Psoas muscle (tissue), 8 donors: ENCODE results near the gene FAM171A1. TPM values are rescaled to one million over a fixed set of nuclear protein-coding genes. Genes with fewer than 3 reads are reported as not detected.

Source experiments
- ATAC-seq, 4 donors: fragments of 200-7000 bp; cut with Tn5 transposase; one replicate each; pipeline ENCODE4 v1.9.1; 2020; ENCODE audit warnings: moderate library complexity in 3 of 4, mild to moderate bottlenecking in 2 of 4
- DNase-seq, 2 donors: peaks; one replicate each; pipeline ENCODE4 v3.0.0-alpha.2; 2020
- H3K27ac ChIP-seq: fragments of 200-600 bp; one replicate; pipeline ENCODE4 v1.8.0; 2022
- H3K27me3 ChIP-seq, 3 donors: fragments of 200-600 bp in 1 of 3; one replicate each; pipeline versions ENCODE4 v1.6.1 to v1.8.0; 2013 to 2022; ENCODE audit warnings: low read length in 2 of 3, mild to moderate bottlenecking in 2 of 3, moderate library complexity in 1 of 3; ENCODE audit not compliant: insufficient read depth in 3 of 3
- H3K36me3 ChIP-seq, 2 donors: fragments of 200-600 bp in 1 of 2; one replicate each; pipeline versions ENCODE4 v1.6.1 to v1.8.0; 2013 to 2022; ENCODE audit warnings: low read depth in 1 of 2, mild to moderate bottlenecking in 1 of 2, moderate library complexity in 1 of 2; ENCODE audit not compliant: insufficient read depth in 1 of 2
- H3K4me1 ChIP-seq: fragments of 200-600 bp; one replicate; pipeline ENCODE4 v1.8.0; 2022
- H3K4me3 ChIP-seq: fragments of 200-600 bp; one replicate; pipeline ENCODE4 v1.8.0; 2022; ENCODE audit warnings: mild to moderate bottlenecking
- H3K9me3 ChIP-seq: fragments of 200-600 bp; one replicate; pipeline ENCODE4 v1.8.0; 2022
- WGBS, 3 donors: extraction: QIAGEN DNeasy Blood & Tissue Kit; methylation state at CpG; one replicate each; pipeline versions ENCODE4 v1.1.6 to v1.1.7; 2013; 5-methylcytosine and 5-hydroxymethylcytosine counted together
- intact Hi-C, 2 donors: fragments of 100-400 bp; cut with DNase I; formaldehyde crosslinking; loops; one replicate each; pipeline versions ENCODE4 v1.11.0 to v1.14.2; 2022
- polyA plus RNA-seq, 3 donors: library from polyadenylated mRNA; stranded (reverse); fragments of 200-250 nt; gene quantifications; one replicate each; pipeline ENCODE4 v1.2.3, GENCODE V29; 2013
- total RNA-seq, 4 donors: library from RNA; stranded (reverse); fragmentation: NEBNext Ultra II Directional in 2 of 4; extraction: Animal tissue kit (Norgen Biotek cat#: 25700) in 2 of 4; gene quantifications; one replicate each; pipeline versions ENCODE4 v1.2.1 to v1.2.4, GENCODE V29; 2021 to 2023
- TF ChIP-seq, protein P1 (sequence below): fragments of 200-600 bp; IDR thresholded peaks from one replicate; pipeline ENCODE4 v1.8.0; 2022; ENCODE audit warnings: antibody characterized with exemption
- donor health status: healthy with polysubstance abuse.
- donor health status: DM: no; HTN: no; CAD: no; lungs with moderate emphysema.
- donor health status: Bipolar disorder and iron deficiency.
- donor health status: healthy.
- donor health status: DM: yes; HTN: yes; CAD: no.
- donor health status: DM: no; HTN: no; CAD: no.
- donor health status: DM: no; HTN: no; CAD: no.
- donor health status: DM: yes; HTN: yes; CAD: no.

FAM171A1 gene
- total and polyA plus RNA-seq, 7 donors, result 3.9 to 10.5 (median 5.0) TPM

DNA sequence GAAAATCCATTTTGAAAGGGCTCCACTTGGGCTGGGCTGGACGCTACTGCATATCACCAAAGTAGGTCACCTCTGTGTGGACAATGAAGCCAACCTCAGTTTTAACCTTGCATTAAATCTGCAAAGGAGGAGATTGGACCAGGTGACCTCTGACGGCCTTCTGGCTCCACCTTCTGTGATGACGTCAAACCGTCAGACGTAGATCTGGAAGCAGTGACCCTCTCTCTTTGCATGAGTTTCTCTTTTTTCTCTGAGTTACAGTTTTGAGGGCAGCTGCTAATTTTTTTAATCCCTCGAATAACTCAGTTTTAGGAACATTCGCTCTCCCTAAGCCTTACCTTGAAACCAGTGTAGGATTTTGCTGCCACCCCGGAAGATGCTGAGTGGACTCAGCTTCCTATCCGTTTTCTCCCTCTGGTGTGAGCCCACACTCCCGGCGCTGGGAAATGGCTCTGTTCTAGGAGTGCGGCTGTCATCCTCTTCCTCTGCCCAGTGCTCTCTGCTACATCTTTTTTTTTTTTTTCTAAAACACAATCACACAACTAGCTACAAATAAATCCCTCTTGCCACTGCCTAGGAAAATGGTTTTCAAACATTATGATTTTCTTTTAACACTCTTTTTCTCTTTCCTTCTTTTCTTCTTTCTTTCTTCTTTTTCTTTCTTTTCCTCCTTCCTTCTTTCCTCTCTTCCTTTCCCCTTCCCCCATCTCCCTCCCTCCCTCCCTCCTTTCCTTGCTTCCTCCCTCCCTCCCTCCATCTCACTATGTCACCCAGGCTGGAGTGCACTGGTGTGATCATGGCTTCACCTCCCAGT is 174.9 kb downstream of the FAM171A1 start:
- ATAC-seq, result no peak

DNA sequence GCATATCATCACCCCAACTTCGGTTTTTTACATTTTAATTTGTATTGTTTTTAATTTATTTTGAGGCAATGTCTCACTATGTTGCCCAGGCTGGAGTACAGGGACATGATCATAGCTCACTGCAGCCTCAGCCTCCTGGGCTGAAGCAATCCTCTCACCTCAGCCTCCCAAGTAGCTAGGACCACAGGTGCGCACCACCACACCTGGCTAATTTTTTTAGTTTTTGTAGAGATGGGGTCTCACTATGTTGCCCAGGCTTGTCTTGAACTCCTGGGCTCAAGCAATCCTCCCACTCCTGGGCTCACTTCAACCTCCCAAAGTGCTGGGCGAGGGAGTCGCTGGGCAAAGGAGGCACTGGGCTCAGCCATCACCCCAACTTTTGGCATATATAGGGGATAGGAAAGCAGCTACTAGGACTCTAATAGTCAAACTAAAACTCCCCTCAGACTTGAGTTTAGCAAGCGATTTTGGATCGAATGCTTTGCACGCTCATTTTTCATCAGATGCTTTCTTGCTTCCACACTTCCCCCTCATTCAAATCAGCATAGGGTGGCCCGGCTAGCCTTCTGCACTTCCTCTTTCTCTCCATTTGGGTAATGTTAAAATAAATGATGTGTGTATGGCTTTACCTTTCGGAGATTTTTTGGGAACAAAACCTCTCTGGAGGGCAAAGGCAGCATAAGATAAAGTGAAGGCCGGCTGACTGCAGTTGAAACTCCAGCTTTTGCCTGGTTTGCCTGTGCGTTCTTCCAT is 181.8 kb downstream of the FAM171A1 start:
- TF ChIP-seq, protein P1, sequence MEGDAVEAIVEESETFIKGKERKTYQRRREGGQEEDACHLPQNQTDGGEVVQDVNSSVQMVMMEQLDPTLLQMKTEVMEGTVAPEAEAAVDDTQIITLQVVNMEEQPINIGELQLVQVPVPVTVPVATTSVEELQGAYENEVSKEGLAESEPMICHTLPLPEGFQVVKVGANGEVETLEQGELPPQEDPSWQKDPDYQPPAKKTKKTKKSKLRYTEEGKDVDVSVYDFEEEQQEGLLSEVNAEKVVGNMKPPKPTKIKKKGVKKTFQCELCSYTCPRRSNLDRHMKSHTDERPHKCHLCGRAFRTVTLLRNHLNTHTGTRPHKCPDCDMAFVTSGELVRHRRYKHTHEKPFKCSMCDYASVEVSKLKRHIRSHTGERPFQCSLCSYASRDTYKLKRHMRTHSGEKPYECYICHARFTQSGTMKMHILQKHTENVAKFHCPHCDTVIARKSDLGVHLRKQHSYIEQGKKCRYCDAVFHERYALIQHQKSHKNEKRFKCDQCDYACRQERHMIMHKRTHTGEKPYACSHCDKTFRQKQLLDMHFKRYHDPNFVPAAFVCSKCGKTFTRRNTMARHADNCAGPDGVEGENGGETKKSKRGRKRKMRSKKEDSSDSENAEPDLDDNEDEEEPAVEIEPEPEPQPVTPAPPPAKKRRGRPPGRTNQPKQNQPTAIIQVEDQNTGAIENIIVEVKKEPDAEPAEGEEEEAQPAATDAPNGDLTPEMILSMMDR, result no peak
- no peak for DNase-seq
- H3K27me3 ChIP-seq, result no peaks in the 10 kb centered on the region
- H3K36me3 ChIP-seq, result no peaks in the 10 kb centered on the region
- H3K27ac ChIP-seq, result no peak overlapping the region
- no peaks in the 10 kb centered on the region for H3K9me3 ChIP-seq
- H3K4me1 ChIP-seq, result no peaks in the 10 kb centered on the region
- whole genome bisulfite sequencing, 3 donors, result 90 to 92% (median 91%) methylated on average over 11 of the region's 11 CpGs
- no peak for ATAC-seq
- H3K4me3 ChIP-seq, result no peak overlapping the region
- intact Hi-C loops, result no loop called here

More for the DNA sequence above, 174.9 kb downstream of the FAM171A1 start:
- Histone ChIP-seq H3K9me3 (no peaks in the 10 kb centered on the region), H3K4me3 (peak overlapping the region; percentile 36), H3K4me1 (no peaks in the 10 kb centered on the region), H3K27me3 (peaks cover 0 to 2% (median 0%) of the 10 kb centered on the region in 3 donors), H3K36me3 (no peaks in the 10 kb centered on the region), H3K27ac (no peak overlapping the region)
- WGBS, 3 donors, result 57 to 68% (median 66%) methylated on average over 12 of the region's 12 CpGs
- DNase-seq, result no peak
- intact Hi-C loops, result no loop called here
- TF ChIP-seq, protein P1, result no peak

DNA sequence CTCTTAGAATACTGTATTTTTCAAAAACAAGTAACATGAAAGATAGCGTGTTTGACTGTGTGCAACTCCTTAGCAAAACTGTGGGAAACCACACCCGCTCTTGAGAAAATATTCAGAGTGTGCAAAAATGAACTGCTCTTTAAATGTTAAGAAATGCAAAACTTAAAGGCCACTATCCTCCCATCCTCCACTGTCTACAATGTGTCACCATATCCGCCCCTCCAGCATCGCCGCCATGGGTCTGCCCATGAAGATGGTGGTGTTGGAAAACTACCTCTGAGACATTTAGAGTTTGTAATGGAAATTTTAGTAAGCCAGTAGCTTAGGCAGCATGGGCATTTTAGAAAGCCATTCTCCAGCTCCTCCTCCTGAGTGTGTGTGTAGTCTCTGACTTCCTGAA is 182.5 kb downstream of the FAM171A1 start:
- TF ChIP-seq, protein P1, result no peak
- intact Hi-C loops, result no loop called here
- ATAC-seq, result no peak
- H3K27ac ChIP-seq, result no peak overlapping the region
- H3K36me3 ChIP-seq, result no peaks in the 10 kb centered on the region
- 92 to 95% (median 95%) methylated on average over 5 of the region's 5 CpGs for WGBS, 3 donors
- H3K9me3 ChIP-seq, result no peaks in the 10 kb centered on the region
- no peaks in the 10 kb centered on the region for H3K4me1 ChIP-seq
- H3K4me3 ChIP-seq, result no peak overlapping the region
- no peaks in the 10 kb centered on the region for H3K27me3 ChIP-seq
- DNase-seq, result no peak

DNA sequence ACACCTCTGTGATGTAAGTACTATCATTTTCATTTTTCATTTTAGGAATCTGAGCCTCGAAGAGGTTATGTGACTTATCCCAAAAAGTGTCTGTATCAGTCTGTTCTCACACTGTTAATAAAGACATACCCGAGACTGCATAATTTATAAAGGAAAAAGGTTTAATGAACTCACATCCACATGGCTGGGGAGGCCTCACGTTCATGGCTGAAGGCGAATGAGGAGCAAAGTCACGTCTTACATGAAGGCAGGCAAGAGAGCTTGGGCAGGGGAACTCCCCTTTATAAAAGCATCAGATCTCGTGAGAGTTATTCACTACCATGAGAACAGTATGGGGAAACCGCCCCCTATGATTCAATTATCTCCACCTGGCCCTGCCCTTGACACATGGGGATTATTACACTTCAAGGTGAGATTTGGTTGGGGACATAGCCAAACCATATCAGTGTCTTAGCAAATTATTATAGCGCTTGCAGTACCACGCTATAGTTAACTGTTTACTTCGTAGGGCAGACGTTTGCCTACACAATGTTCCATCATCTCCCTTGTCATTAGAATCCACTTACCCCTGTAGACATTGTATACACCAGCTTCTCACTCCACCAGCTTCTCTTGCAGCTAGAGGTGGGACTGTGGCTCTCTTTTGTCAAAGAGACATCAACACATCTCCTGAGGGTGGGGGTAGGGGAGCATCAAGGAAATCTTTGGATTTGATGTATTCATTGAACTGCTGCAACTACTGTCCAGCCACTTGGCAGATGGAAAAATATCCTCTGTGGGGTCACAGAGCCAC is 187.2 kb downstream of the FAM171A1 start:
- no peaks in the 10 kb centered on the region for H3K27me3 ChIP-seq
- intact Hi-C loops, result no loop called here
- H3K4me1 ChIP-seq, result no peaks in the 10 kb centered on the region
- H3K27ac ChIP-seq, result no peak overlapping the region
- no peak for ATAC-seq
- H3K36me3 ChIP-seq, result no peaks in the 10 kb centered on the region
- WGBS, 3 donors, result 90 to 91% (median 91%) methylated on average over 11 of the region's 11 CpGs
- H3K4me3 ChIP-seq, result no peak overlapping the region
- TF ChIP-seq, protein P1, result no peak
- H3K9me3 ChIP-seq, result no peaks in the 10 kb centered on the region
- DNase-seq, result no peak
